ENCODE data around the gene AHR.

Gene AHR

GRCh38 chr7:17307558-17307957 lies 9.1 kb downstream of the AHR start:
- peaks cover 2% of the 10 kb centered on the region for H3K79me2 ChIP-seq
- no peak overlapping the region for H3K4me3 ChIP-seq (ENCODE audit: low read depth, low read length)
- H3K36me3 ChIP-seq (ENCODE audit: control insufficient read depth, insufficient read depth, low read length) = no peaks in the 10 kb centered on the region
- no peak overlapping the region for H2AFZ ChIP-seq
- peak overlapping the region; percentile 3 for H3K27ac ChIP-seq
- no peaks in the 10 kb centered on the region for H3K27me3 ChIP-seq (ENCODE audit: control insufficient read depth, insufficient read depth, low read length)
- TF ChIP-seq, protein P1, sequence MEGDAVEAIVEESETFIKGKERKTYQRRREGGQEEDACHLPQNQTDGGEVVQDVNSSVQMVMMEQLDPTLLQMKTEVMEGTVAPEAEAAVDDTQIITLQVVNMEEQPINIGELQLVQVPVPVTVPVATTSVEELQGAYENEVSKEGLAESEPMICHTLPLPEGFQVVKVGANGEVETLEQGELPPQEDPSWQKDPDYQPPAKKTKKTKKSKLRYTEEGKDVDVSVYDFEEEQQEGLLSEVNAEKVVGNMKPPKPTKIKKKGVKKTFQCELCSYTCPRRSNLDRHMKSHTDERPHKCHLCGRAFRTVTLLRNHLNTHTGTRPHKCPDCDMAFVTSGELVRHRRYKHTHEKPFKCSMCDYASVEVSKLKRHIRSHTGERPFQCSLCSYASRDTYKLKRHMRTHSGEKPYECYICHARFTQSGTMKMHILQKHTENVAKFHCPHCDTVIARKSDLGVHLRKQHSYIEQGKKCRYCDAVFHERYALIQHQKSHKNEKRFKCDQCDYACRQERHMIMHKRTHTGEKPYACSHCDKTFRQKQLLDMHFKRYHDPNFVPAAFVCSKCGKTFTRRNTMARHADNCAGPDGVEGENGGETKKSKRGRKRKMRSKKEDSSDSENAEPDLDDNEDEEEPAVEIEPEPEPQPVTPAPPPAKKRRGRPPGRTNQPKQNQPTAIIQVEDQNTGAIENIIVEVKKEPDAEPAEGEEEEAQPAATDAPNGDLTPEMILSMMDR (IDR thresholded peaks at IDR 0.05) = no peak
- no peaks in the 10 kb centered on the region for H3K9me3 ChIP-seq (ENCODE audit: control insufficient read depth, low read length)
- H3K4me1 ChIP-seq = no peaks in the 10 kb centered on the region
- H3K9ac ChIP-seq = no peak overlapping the region
- H3K4me2 ChIP-seq (ENCODE audit: low read length) = no peak overlapping the region

- H3K4me3 ChIP-seq (ENCODE audit: low read depth, low read length) = no peak overlapping the region
- TF ChIP-seq, protein P1 (IDR thresholded peaks at IDR 0.05) = no peak
- H3K4me1 ChIP-seq = no peaks in the 10 kb centered on the region
- no peaks in the 10 kb centered on the region for H3K9me3 ChIP-seq (ENCODE audit: control insufficient read depth, low read length)
- H2AFZ ChIP-seq = no peak overlapping the region
- H3K9ac ChIP-seq = no peak overlapping the region
- peaks cover 2% of the 10 kb centered on the region for H3K79me2 ChIP-seq
- no peaks in the 10 kb centered on the region for H3K36me3 ChIP-seq (ENCODE audit: control insufficient read depth, insufficient read depth, low read length)
- no peaks in the 10 kb centered on the region for H3K27me3 ChIP-seq (ENCODE audit: control insufficient read depth, insufficient read depth, low read length)
- H3K27ac ChIP-seq = peak overlapping the region; percentile 3
- no peak overlapping the region for H3K4me2 ChIP-seq (ENCODE audit: low read length)
Observed at GRCh38 chr7:17307969-17308648, 9.7 kb downstream of the AHR start.

DNA sequence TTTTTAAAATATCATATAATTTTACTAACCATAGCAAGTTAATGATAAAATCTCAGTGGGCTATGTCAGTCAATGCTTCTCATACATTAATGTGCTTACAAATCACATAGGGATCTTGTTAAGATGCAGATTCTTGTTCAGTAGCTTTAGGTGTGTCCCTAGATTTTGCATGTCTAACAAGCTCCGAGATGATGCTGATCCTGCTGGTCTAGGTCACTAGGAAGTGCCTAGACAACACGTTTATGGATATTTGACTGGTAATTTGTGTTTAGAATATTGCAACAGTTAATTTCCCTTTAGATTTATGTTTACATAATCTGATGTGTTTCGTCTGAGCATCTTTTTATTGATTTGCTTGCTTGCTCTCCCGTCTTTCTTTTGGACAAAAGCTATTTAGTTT lies 12.7 kb downstream of the AHR start:
- Histone ChIP-seq H3K4me1 (no peaks in the 10 kb centered on the region), H3K27ac (no peak overlapping the region), H2AFZ (no peak overlapping the region), H3K4me2 (ENCODE audit: low read length) (no peak overlapping the region), H3K27me3 (ENCODE audit: control insufficient read depth, insufficient read depth, low read length) (no peaks in the 10 kb centered on the region), H3K79me2 (peaks cover 3% of the 10 kb centered on the region), H3K4me3 (ENCODE audit: low read depth, low read length) (no peak overlapping the region), H3K9me3 (ENCODE audit: control insufficient read depth, low read length) (no peaks in the 10 kb centered on the region), H3K36me3 (ENCODE audit: control insufficient read depth, insufficient read depth, low read length) (no peaks in the 10 kb centered on the region), H3K9ac (no peak overlapping the region)
- TF ChIP-seq, protein P1 (IDR thresholded peaks at IDR 0.05) = no peak

DNA sequence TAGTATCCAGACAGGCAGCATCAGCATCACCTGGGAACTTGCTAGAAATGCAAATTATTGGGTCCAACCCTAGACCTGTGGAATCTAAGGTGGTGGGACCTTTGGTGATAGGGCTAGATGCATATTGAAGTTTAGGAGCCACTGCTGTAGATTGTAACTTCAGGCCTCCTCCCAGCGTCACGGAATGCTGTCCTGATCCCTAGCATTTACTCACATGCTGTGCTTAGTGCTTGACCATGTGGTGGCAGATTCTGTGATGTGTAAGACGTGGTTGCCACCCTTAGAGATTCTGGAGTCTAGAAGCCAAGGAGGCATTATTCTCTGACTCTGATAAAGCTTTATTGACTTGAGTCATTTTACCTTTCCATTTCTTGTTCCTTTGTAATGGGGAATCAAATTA lies 13.5 kb downstream of the AHR start:
- no peak overlapping the region for H3K4me3 ChIP-seq (ENCODE audit: low read depth, low read length)
- TF ChIP-seq, protein P1 (IDR thresholded peaks at IDR 0.05) = no peak
- no peak overlapping the region for H3K4me2 ChIP-seq (ENCODE audit: low read length)
- no peaks in the 10 kb centered on the region for H3K4me1 ChIP-seq
- H3K79me2 ChIP-seq = peaks cover 4% of the 10 kb centered on the region
- H3K9ac ChIP-seq = no peak overlapping the region
- H2AFZ ChIP-seq = no peak overlapping the region
- H3K27ac ChIP-seq = no peak overlapping the region
- H3K9me3 ChIP-seq (ENCODE audit: control insufficient read depth, low read length) = no peaks in the 10 kb centered on the region
- H3K27me3 ChIP-seq (ENCODE audit: control insufficient read depth, insufficient read depth, low read length) = no peaks in the 10 kb centered on the region
- no peaks in the 10 kb centered on the region for H3K36me3 ChIP-seq (ENCODE audit: control insufficient read depth, insufficient read depth, low read length)

DNA sequence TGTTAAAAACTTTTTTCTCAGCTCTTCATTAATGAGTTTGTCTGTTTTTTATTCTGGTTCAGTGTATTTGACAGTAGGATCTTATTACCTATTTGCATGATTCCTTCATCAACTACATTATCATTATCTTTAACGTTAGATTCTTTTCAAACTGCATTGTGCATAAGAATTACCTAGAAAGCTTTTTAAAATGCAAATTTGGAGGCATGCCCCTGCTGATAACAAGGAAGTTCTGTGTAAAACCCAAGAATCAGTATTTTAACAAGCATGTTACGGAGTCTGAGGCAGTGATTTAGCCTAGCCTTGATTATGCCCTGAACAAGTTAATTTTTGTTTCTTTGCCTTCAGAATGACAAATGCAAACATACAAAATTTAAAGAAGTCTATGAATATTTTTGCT lies 14.2 kb downstream of the AHR start:
- peaks cover 4% of the 10 kb centered on the region for H3K79me2 ChIP-seq
- H2AFZ ChIP-seq = no peak overlapping the region
- H3K4me1 ChIP-seq = no peaks in the 10 kb centered on the region
- no peaks in the 10 kb centered on the region for H3K9me3 ChIP-seq (ENCODE audit: control insufficient read depth, low read length)
- H3K27me3 ChIP-seq (ENCODE audit: control insufficient read depth, insufficient read depth, low read length) = no peaks in the 10 kb centered on the region
- TF ChIP-seq, protein P1 (IDR thresholded peaks at IDR 0.05) = no peak
- no peaks in the 10 kb centered on the region for H3K36me3 ChIP-seq (ENCODE audit: control insufficient read depth, insufficient read depth, low read length)
- no peak overlapping the region for H3K27ac ChIP-seq
- no peak overlapping the region for H3K9ac ChIP-seq
- no peak overlapping the region for H3K4me2 ChIP-seq (ENCODE audit: low read length)
- H3K4me3 ChIP-seq (ENCODE audit: low read depth, low read length) = no peak overlapping the region
